Glutamatergic neuron (in vitro differentiated cells): Measurements from ENCODE around the gene RAD51B. TPM values are rescaled to one million over a fixed set of nuclear protein-coding genes. Genes with fewer than 3 reads are reported as not detected.

Experiments
- DNase-seq: peaks from one replicate; pipeline ENCODE4 v3.0.0; 2022
- H3K27ac Mint-ChIP-seq: one replicate; pipeline ENCODE4 v1.8.0; 2020; ENCODE audit warnings: mild to moderate bottlenecking, mixed read lengths, inconsistent platforms; ENCODE audit not compliant: unreplicated experiment
- H3K27me3 Mint-ChIP-seq: one replicate; pipeline ENCODE4 v1.8.0; 2020; ENCODE audit warnings: mild to moderate bottlenecking, moderate library complexity, mixed read lengths, inconsistent platforms; ENCODE audit not compliant: unreplicated experiment
- H3K36me3 Mint-ChIP-seq: one replicate; pipeline ENCODE4 v1.8.0; 2020; ENCODE audit warnings: mild to moderate bottlenecking, mixed read lengths, inconsistent platforms; ENCODE audit not compliant: unreplicated experiment
- H3K4me1 Mint-ChIP-seq: one replicate; pipeline ENCODE4 v1.8.0; 2020; ENCODE audit warnings: mild to moderate bottlenecking, low read depth, mixed read lengths, inconsistent platforms; ENCODE audit not compliant: unreplicated experiment
- H3K4me3 Mint-ChIP-seq: one replicate; pipeline ENCODE4 v1.8.0; 2020; ENCODE audit warnings: mild to moderate bottlenecking, mixed read lengths, inconsistent platforms; ENCODE audit not compliant: unreplicated experiment
- H3K9me3 Mint-ChIP-seq: one replicate; pipeline ENCODE4 v1.8.0; 2020; ENCODE audit warnings: mild to moderate bottlenecking, moderate library complexity, mixed read lengths, inconsistent platforms; ENCODE audit not compliant: unreplicated experiment
- total RNA-seq: library from RNA; stranded (reverse); fragmentation: NEBNext Ultra II Directional; extraction: Animal tissue kit (Norgen Biotek cat#: 25700); gene quantifications from one replicate; pipeline ENCODE4 v1.2.1, GENCODE V29; 2021; ENCODE audit not compliant: unreplicated experiment
- TF ChIP-seq, protein P1 (sequence below): fragments of 200-600 bp; sonication (generic); IDR thresholded peaks from one replicate; pipeline ENCODE4 v1.5.0; 2021; ENCODE audit not compliant: partially characterized antibody, unreplicated experiment

The RAD51B gene
- total RNA-seq, 1 donor from 2014 or later, result 9.7 TPM

DNA sequence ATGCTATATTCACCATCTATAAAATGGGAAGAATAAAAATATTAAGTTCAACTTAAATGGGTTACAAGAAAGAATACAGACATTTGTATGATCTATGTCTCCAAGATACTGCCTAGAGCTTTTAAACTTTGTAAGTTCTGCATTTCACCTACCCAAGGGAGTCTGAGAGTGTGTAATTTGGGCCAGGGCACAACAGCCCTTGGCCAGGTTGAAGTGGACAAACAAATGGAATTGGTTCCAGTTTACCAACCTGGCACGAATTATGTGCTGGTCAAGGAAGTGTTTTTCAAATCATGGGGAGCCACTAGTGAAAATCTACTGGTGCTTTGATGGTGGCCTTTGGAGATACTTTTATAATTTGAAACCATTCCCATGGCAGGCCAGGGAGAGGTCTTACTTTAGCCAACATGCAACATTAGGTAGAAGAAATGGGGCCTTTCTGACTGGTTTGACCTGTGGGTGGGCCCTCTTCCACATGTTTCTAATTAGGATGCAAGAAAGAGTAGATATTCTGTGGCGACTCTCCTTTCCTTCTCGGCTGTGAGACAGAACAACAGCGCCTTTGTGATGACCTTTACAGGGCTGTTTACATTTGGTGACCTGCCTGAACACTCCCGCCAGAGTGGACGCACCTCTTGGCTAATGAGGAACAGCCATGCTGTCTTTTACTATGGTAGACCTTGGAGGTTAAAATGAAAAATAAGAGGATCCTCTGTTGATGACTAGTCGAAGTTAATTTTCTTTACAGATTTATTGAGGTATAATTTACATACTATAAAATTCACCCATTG, 496.7 kb downstream of the RAD51B start:
- no peak overlapping the region for H3K4me3 Mint-ChIP-seq
- no peak for DNase-seq
- TF ChIP-seq, protein P1, sequence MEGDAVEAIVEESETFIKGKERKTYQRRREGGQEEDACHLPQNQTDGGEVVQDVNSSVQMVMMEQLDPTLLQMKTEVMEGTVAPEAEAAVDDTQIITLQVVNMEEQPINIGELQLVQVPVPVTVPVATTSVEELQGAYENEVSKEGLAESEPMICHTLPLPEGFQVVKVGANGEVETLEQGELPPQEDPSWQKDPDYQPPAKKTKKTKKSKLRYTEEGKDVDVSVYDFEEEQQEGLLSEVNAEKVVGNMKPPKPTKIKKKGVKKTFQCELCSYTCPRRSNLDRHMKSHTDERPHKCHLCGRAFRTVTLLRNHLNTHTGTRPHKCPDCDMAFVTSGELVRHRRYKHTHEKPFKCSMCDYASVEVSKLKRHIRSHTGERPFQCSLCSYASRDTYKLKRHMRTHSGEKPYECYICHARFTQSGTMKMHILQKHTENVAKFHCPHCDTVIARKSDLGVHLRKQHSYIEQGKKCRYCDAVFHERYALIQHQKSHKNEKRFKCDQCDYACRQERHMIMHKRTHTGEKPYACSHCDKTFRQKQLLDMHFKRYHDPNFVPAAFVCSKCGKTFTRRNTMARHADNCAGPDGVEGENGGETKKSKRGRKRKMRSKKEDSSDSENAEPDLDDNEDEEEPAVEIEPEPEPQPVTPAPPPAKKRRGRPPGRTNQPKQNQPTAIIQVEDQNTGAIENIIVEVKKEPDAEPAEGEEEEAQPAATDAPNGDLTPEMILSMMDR, result no peak
- no peak overlapping the region for H3K27ac Mint-ChIP-seq
- no peaks in the 10 kb centered on the region for H3K36me3 Mint-ChIP-seq
- H3K4me1 Mint-ChIP-seq, result peaks cover 4% of the 10 kb centered on the region
- peaks cover 1% of the 10 kb centered on the region for H3K27me3 Mint-ChIP-seq
- no peaks in the 10 kb centered on the region for H3K9me3 Mint-ChIP-seq

DNA sequence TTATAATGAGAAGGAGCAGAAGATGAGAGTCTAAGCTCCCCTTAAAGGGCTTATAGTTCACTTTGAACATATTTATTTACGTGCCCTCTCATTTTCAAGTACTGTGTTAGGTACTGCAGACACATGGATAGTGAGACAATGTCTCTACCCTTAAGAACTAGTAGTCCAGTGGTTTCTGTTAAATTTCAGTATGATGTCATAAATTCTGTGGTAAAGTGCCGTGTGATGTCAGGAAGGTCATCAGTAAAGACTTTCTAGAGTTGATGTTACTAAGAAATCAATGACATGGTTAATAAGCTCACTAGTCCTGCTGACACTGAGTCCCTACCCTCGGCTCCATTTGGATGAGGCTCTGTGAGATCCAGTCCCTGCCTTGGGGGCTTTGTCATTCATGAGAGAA, 497.7 kb downstream of the RAD51B start:
- no peak for DNase-seq
- peaks cover 4% of the 10 kb centered on the region for H3K4me1 Mint-ChIP-seq
- H3K36me3 Mint-ChIP-seq, result no peaks in the 10 kb centered on the region
- H3K27ac Mint-ChIP-seq, result no peak overlapping the region
- peaks cover 1% of the 10 kb centered on the region for H3K27me3 Mint-ChIP-seq
- TF ChIP-seq, protein P1, result no peak
- no peak overlapping the region for H3K4me3 Mint-ChIP-seq
- H3K9me3 Mint-ChIP-seq, result no peaks in the 10 kb centered on the region

DNA sequence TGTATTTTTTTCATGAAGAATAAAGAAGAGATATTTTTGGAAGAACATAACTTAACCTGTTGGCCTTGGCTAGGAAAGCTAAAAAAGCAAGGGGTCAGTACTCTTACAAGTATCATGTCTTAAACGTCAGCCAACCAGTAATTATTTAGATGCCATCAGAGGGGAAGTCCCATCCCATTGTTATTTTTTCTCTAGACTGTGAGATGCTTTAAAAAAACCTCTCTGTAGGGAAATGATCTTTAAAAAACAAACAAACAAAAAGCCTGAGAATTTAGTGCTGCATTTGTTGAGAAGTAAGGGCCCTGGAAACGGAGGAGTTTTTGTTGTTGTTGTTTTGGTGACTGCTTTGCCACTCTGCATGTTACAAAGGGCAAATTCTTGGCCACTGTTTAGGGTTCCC, 499.2 kb downstream of the RAD51B start:
- TF ChIP-seq, protein P1, result no peak
- Mint-ChIP-seq H3K27ac (no peak overlapping the region), H3K36me3 (no peaks in the 10 kb centered on the region), H3K4me1 (no peaks in the 10 kb centered on the region), H3K4me3 (no peak overlapping the region), H3K27me3 (peaks cover 1% of the 10 kb centered on the region), H3K9me3 (no peaks in the 10 kb centered on the region)
- no peak for DNase-seq

DNA sequence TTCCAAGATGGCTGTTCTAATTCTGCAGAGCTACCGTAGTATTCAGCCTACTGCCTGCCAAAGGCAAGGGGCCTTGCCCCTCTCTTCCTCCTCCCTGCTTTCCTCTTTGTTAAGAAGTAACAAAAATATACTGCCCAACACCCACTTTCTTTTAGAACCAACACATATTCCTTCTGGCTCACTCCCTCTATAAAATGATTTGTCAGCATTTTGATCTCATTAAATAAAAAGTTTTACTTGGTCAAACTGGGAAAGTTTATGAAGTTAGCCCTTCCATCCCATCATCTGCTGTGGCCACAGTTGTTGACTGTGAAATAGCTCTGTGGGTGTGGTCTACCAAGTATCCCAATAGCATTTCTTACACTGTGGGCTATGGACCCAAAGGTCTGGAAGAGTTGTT, 500.9 kb downstream of the RAD51B start:
- Mint-ChIP-seq H3K27me3 (peaks cover 1% of the 10 kb centered on the region), H3K4me3 (no peak overlapping the region), H3K9me3 (no peaks in the 10 kb centered on the region), H3K27ac (no peak overlapping the region), H3K36me3 (no peaks in the 10 kb centered on the region), H3K4me1 (no peaks in the 10 kb centered on the region)
- no peak for DNase-seq
- TF ChIP-seq, protein P1, result no peak

DNA sequence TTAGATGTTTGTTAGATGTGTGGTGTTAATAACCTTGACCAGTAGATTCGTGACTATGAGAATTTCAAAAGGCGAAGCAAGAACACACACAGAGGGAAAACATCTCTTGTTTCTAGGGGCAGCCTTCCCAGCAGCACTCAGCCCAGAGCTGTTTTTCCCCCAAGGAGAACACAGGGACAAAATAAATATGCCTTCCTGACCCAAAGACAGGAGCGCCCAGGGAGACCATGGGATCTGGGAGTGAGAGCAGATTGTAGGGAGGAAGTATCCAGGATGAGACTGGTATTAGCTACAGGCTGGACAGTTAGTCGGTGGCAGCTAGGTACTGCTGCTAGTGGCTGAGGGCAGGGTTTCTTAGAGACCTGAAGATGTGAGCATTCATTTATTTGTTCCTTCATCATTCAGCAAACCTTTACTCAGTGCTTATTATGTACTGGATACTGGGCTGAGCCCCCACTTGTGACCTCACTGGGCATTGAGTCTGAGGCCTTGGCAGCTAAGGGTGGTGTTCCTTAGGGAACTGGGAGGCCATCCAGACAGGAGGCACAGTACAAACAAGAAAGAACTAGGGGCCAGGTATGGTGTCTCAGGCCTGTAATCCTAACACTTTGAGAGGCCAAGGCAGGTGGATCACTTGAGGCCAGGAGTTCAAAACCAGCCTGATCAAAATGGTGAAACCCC, 503.5 kb downstream of the RAD51B start:
- no peak overlapping the region for H3K4me3 Mint-ChIP-seq
- H3K27ac Mint-ChIP-seq, result no peak overlapping the region
- no peaks in the 10 kb centered on the region for H3K9me3 Mint-ChIP-seq
- peaks cover 1% of the 10 kb centered on the region for H3K27me3 Mint-ChIP-seq
- DNase-seq, result no peak
- H3K36me3 Mint-ChIP-seq, result no peaks in the 10 kb centered on the region
- TF ChIP-seq, protein P1, result no peak
- no peaks in the 10 kb centered on the region for H3K4me1 Mint-ChIP-seq
